AG04450 (cell line): ENCODE results near the gene SYT2. TPM values are rescaled to one million over a fixed set of nuclear protein-coding genes. Genes with fewer than 3 reads are reported as not detected.
A peak's percentile ranks its signal among the peaks of the same experiment; 100 is the strongest.

Source experiments
- CTCF ChIA-PET: fragments of 300-600, 350-600 bp; formaldehyde crosslinking; extraction: SDS; loops from one replicate; lab custom pipeline; 2022; ENCODE audit warnings: antibody characterized with exemption, inconsistent platforms; lab: Charles Lee
- POLR2A ChIA-PET: fragments of 350-600 bp; formaldehyde crosslinking; extraction: SDS; loops from one replicate; lab custom pipeline; 2021; ENCODE audit warnings: antibody characterized with exemption, inconsistent platforms; lab: Yijun Ruan, JAX
- DNase-seq: peaks from one replicate; pipeline ENCODE4 v3.0.0-alpha.2; 2011; ENCODE audit warnings: low read depth, low spot score
- H3K27ac ChIP-seq: one replicate; pipeline ENCODE4 v1.5.1; 2012; ENCODE audit warnings: low read depth, low read length, control low read depth
- H3K27me3 ChIP-seq: one replicate; pipeline ENCODE4 v1.6.0; 2012; ENCODE audit warnings: low read length; ENCODE audit not compliant: control insufficient read depth, insufficient read depth
- H3K4me3 ChIP-seq: 2 replicates; pipeline ENCODE4 v1.5.1; 2011; ENCODE audit warnings: mild to moderate bottlenecking, low read depth, low read length, control low read depth
- H3K9me3 ChIP-seq: 2 replicates; pipeline ENCODE4 v1.5.1; 2012; ENCODE audit warnings: low read length; ENCODE audit not compliant: control insufficient read depth, insufficient read depth
- polyA plus RNA-seq: library from polyadenylated mRNA; depleted of rRNA; stranded (reverse); fragments of >200 nt; gene quantifications from 2 replicates; pipeline ENCODE4 v1.2.3, GENCODE V29; 2011
- TF ChIP-seq, protein P1 (sequence below): IDR thresholded peaks from 2 replicates; pipeline ENCODE4 v1.5.1; 2011; ENCODE audit warnings: low read depth, low read length, control low read depth, inconsistent platforms

SYT2 gene
- polyA plus RNA-seq, 1 experiment, result 0.01 TPM

DNA sequence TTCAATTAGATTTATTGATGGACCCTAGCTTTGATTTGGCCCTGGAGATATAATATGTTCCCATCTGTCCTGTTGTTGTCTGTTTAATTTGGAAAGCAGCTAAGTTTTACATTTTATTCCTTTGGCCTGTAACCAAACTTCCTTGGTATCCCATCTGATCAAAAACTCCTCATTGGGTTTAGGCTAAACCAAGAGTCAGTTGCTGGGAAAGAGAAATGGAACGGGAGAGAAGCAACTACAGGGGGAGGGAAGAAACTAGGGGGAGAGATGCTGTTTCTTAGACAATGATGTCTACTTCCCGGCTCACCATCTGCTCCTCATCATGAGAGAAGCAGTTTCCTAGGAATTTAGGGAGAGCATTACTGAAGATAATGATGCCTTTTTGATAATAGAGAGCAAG is 141.8 kb downstream of the SYT2 start:
- no peaks in the 10 kb centered on the region for H3K27me3 ChIP-seq
- no peak overlapping the region for H3K4me3 ChIP-seq
- DNase-seq, result no peak
- POLR2A ChIA-PET, result interaction anchor here (1.6 kb wide), 1 partner anchor 10 kb away, joined by 6 read pairs; no protein-coding TSS in a partner anchor
- TF ChIP-seq, protein P1, sequence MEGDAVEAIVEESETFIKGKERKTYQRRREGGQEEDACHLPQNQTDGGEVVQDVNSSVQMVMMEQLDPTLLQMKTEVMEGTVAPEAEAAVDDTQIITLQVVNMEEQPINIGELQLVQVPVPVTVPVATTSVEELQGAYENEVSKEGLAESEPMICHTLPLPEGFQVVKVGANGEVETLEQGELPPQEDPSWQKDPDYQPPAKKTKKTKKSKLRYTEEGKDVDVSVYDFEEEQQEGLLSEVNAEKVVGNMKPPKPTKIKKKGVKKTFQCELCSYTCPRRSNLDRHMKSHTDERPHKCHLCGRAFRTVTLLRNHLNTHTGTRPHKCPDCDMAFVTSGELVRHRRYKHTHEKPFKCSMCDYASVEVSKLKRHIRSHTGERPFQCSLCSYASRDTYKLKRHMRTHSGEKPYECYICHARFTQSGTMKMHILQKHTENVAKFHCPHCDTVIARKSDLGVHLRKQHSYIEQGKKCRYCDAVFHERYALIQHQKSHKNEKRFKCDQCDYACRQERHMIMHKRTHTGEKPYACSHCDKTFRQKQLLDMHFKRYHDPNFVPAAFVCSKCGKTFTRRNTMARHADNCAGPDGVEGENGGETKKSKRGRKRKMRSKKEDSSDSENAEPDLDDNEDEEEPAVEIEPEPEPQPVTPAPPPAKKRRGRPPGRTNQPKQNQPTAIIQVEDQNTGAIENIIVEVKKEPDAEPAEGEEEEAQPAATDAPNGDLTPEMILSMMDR, result no peak
- H3K27ac ChIP-seq, result no peak overlapping the region
- CTCF ChIA-PET, result interaction anchor here (1.1 to 2.2 kb wide), 4 partner anchors 9 to 151 kb away, joined by 3 to 10 read pairs (median 6); no protein-coding TSS in a partner anchor
- no peaks in the 10 kb centered on the region for H3K9me3 ChIP-seq

DNA sequence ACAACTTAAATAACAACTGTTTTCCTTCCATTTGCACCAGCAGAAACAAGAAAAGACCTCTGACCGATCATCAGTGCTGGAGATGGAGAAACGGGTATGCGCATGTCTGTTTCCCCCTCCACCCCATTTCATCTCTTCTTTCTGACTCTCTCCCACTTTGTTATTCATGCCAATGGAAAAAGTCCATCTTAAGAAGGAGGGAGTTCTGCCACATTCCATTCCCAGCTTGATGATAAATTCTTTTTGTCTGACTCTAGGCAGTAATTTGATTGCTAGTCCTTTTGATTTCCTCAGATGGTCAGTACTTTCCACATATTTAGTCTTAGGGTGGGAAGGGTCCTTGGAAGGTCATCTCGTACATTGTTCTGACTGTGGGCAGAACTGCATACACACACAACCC is 142.5 kb downstream of the SYT2 start:
- CTCF ChIA-PET, result interaction anchor here (1.1 to 2.2 kb wide), 3 partner anchors 32 to 151 kb away, joined by 3 to 9 read pairs (median 4); no protein-coding TSS in a partner anchor
- Histone ChIP-seq H3K27me3 (no peaks in the 10 kb centered on the region), H3K4me3 (no peak overlapping the region), H3K27ac (no peak overlapping the region), H3K9me3 (no peaks in the 10 kb centered on the region; the same call in 1 of the 2 replicates)
- TF ChIP-seq, protein P1, result no peak
- POLR2A ChIA-PET, result interaction anchor here (1.6 kb wide), 1 partner anchor 10 kb away, joined by 6 read pairs; no protein-coding TSS in a partner anchor
- DNase-seq, result no peak

DNA sequence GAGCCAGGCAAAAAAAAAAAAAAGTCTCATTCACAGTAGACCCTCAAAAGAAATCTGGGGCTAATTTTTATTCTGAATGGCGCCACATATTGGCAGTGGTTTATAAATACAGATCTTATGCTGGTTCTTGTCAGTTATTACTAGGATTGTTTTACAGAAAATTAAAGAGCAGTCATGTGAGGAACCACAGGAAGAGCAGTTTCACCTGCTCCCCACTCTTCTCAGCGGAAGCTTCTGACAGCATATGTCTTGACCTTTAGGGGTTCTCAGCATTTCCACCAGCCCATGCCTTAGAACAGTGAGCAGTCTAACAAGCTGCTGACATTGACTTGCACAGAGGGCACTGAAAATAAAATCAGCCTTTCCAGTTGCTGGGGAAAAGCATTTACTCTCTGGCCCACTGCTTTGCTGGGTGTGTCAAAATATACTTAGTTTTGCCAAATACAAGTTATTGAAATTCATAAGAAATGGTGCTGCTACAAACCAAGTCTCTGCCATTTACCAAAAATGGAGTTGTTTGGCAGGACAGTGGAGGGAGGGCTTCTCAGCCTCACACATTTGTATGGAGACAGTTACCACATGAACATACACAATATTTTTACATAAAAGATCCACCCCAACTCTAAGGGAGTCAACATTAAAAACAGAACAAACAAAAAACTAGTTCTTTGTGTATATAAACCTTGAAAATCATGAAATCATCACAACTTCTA is 144.2 kb downstream of the SYT2 start:
- Histone ChIP-seq H3K27ac (no peak overlapping the region), H3K4me3 (no peak overlapping the region), H3K9me3 (no peaks in the 10 kb centered on the region; the same call in 1 of the 2 replicates), H3K27me3 (no peaks in the 10 kb centered on the region)
- ChIA-PET POLR2A (no interaction called here), CTCF (interaction anchor here (0.7 kb wide), 1 partner anchor 122 kb away, joined by 3 read pairs; no protein-coding TSS in a partner anchor)
- TF ChIP-seq, protein P1, result peak; percentile 13; the same call in 1 of the 2 replicates
- DNase-seq, result no peak

DNA sequence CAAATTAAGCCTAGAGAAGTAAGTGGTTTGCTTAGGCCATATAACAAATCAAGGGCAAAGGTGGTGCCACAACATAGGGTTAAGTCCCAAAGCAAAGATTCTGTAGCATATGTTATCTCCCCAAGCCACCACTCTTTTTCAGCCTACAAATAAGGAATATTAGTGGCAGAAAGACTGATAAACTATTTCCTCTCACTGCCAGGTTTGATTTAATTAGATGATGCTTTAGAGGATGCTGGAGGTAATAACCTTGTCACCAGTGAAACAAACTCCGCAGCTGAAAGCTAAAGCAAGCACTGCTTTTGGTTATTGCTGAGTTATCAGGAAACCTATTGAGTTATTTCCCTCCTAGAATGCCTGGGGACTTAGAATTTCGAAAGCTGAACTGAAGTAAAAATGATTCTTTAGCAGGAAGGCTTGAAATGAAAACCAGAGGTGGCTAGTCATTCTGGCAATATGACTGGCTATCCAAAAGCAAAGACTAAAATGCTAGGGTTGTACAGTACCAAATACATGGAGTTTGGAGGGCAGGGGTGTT is 145.2 kb downstream of the SYT2 start:
- POLR2A ChIA-PET, result no interaction called here
- H3K9me3 ChIP-seq, result no peaks in the 10 kb centered on the region; the same call in 1 of the 2 replicates
- DNase-seq, result no peak
- TF ChIP-seq, protein P1, result no peak
- H3K27me3 ChIP-seq, result no peaks in the 10 kb centered on the region
- H3K4me3 ChIP-seq, result no peak overlapping the region
- CTCF ChIA-PET, result interaction anchor here (0.7 to 1.2 kb wide), 3 partner anchors 8 to 121 kb away, joined by 3 read pairs; no protein-coding TSS in a partner anchor
- H3K27ac ChIP-seq, result no peak overlapping the region
